COR-L47 (cell line): ENCODE data around the gene GPR161.
A peak's percentile ranks its signal among the peaks of the same experiment; 100 is the strongest.
"Not testable (repeated sequence)": the region's sequence is repeated elsewhere in the genome, so short reads cannot be mapped to it uniquely, and the experiment has no call there.

Source experiments
- DNase-seq: peaks from one replicate; lab custom pipeline; 2025; lab: John Stamatoyannopoulos, UW

GPR161 gene

GRCh38 chr1:168136709-168137514, at the start of gene GPR161:
Gene GPR161, minus strand, starts transcription at chr1:168136930. Its CDS starts 32,080 bp downstream, at chr1:168104850.
- peak; percentile 9 for DNase-seq

GRCh38 chr1:168181063-168181720, 44.5 kb upstream of the GPR161 start:
- DNase-seq: not testable (repeated sequence)

GRCh38 chr1:168180148-168180524, 43.4 kb upstream of the GPR161 start:
- DNase-seq: no peak

- peak; percentile 7 for DNase-seq
Observed at GRCh38 chr1:168179438-168180147, 42.9 kb upstream of the GPR161 start.

- DNase-seq: peak; percentile 97
Observed at GRCh38 chr1:168178638-168179437, 42.1 kb upstream of the GPR161 start, which contains the start of gene TIPRL. Gene TIPRL, plus strand, starts transcription at chr1:168178962. Its CDS starts 116 bp downstream, at chr1:168179078.

GRCh38 chr1:168178227-168178637, 41.5 kb upstream of the GPR161 start:
- no peak for DNase-seq

- no peak for DNase-seq
Observed at GRCh38 chr1:168172250-168172915, 35.7 kb upstream of the GPR161 start.

GRCh38 chr1:168170564-168171508, 34.1 kb upstream of the GPR161 start:
- no peak for DNase-seq

GRCh38 chr1:168167806-168168205, 31.1 kb upstream of the GPR161 start:
- no peak for DNase-seq

- no peak for DNase-seq
Observed at GRCh38 chr1:168164771-168165170, 28.0 kb upstream of the GPR161 start.

- no peak for DNase-seq
Observed at GRCh38 chr1:168163670-168164069, 26.9 kb upstream of the GPR161 start.

GRCh38 chr1:168161459-168161858, 24.7 kb upstream of the GPR161 start:
- DNase-seq: peak; percentile 67

- no peak for DNase-seq
Observed at GRCh38 chr1:168159979-168160378, 23.2 kb upstream of the GPR161 start.

GRCh38 chr1:168159251-168159650, 22.5 kb upstream of the GPR161 start:
- no peak for DNase-seq

- DNase-seq: no peak
Observed at GRCh38 chr1:168157638-168158037, 20.9 kb upstream of the GPR161 start.

GRCh38 chr1:168155910-168156309, 19.2 kb upstream of the GPR161 start:
- DNase-seq: no peak

- not testable (repeated sequence) for DNase-seq
Observed at GRCh38 chr1:168154707-168155106, 18.0 kb upstream of the GPR161 start.

GRCh38 chr1:168151935-168152334, 15.2 kb upstream of the GPR161 start:
- DNase-seq: no peak

- DNase-seq: no peak
Observed at GRCh38 chr1:168150283-168150682, 13.6 kb upstream of the GPR161 start.

GRCh38 chr1:168148916-168149315, 12.2 kb upstream of the GPR161 start:
- DNase-seq: no peak
